Measurements from ENCODE around the gene FAM180B. TPM values are rescaled to one million over a fixed set of nuclear protein-coding genes. Genes with fewer than 3 reads are reported as not detected.
A peak's percentile ranks its signal among the peaks of the same experiment; 100 is the strongest.

FAM180B gene
- total RNA-seq, 1 donor from 2014 or later = not detected

DNA sequence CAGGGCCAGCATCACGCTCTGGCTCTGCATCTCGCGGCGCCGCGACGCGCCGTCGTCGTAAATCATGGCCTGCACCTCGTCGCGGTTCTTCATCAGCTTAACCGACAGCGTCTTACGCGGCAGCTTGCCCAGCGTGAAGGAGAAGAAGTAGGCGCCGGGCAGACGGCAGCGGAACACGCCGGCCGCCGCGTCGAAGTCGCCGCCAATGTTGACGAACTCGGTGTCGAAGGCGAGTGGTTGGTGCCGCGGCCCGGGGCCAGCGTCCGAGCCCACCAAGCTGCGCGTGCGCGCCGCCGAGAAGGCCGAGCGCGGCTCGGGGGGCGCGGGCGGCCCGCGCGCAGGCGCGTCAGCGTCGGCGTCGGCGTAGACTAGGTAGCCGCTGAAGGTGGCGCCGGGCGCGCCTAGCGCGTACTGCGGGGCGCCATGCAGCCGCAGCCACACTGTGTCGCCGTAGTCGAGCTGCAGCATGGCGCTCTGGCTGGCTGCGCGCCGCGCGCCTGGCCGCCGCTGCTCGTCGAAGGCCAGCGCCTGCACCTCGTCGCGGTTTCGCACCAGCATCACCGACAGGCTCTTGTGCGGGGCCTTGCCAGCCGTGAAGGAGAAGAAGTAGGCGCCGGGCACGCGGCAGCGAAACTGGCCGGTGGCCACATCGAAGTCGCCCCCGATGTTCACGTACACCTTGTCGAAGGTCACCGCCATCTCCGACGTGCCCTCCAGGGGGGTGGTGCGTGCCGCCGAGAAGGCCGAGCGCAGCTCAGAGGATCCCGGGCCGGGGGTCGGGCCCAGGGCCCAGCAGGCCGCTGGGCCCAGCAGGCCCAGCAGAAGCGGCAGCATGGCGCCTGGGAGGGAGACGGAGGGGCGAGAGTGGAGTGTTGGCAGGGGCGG, 3.7 kb downstream of the FAM180B start:
- no peaks in the 10 kb centered on the region for H3K9me3 ChIP-seq
- TF ChIP-seq, protein P1, sequence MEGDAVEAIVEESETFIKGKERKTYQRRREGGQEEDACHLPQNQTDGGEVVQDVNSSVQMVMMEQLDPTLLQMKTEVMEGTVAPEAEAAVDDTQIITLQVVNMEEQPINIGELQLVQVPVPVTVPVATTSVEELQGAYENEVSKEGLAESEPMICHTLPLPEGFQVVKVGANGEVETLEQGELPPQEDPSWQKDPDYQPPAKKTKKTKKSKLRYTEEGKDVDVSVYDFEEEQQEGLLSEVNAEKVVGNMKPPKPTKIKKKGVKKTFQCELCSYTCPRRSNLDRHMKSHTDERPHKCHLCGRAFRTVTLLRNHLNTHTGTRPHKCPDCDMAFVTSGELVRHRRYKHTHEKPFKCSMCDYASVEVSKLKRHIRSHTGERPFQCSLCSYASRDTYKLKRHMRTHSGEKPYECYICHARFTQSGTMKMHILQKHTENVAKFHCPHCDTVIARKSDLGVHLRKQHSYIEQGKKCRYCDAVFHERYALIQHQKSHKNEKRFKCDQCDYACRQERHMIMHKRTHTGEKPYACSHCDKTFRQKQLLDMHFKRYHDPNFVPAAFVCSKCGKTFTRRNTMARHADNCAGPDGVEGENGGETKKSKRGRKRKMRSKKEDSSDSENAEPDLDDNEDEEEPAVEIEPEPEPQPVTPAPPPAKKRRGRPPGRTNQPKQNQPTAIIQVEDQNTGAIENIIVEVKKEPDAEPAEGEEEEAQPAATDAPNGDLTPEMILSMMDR (IDR thresholded peaks at IDR 0.05) = no peak
- ATAC-seq (no peak), DNase-seq (no peak)
- intact Hi-C loops (cut with DNase I) = no loop called here
- peaks cover 34% of the 10 kb centered on the region for H3K27me3 ChIP-seq
- peaks cover 13% of the 10 kb centered on the region for H3K4me1 ChIP-seq
- no peak overlapping the region for H3K27ac ChIP-seq
- H3K4me3 ChIP-seq = peak overlapping the region; percentile 8
- no peaks in the 10 kb centered on the region for H3K36me3 ChIP-seq

DNA sequence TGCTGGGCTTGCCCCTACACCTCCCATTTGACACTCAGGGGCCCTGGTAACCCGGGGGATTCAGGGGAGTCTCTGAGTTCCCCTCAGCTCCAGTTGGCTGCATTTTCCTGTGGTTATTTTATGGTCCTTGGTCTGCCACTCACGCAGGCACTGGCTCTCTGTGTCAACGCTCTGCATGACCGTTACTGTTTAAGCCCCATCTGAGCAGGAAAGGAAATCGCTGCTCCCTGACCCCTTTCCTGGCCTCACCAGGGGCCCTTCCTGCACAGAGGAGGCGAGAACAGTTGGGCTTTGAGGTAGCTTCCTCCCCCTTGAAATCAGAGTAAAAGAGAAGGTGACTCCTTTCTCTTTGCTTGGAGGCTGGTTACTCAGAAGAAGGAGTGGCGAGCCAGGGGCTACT, 5.3 kb downstream of the FAM180B start:
- no peak overlapping the region for H3K4me3 ChIP-seq
- peaks cover 13% of the 10 kb centered on the region for H3K4me1 ChIP-seq
- ATAC-seq = no peak
- peaks cover 34% of the 10 kb centered on the region for H3K27me3 ChIP-seq
- H3K27ac ChIP-seq = no peak overlapping the region
- intact Hi-C loops (cut with DNase I) = no loop called here
- H3K9me3 ChIP-seq = no peaks in the 10 kb centered on the region
- TF ChIP-seq, protein P1 (IDR thresholded peaks at IDR 0.05) = no peak
- H3K36me3 ChIP-seq = no peaks in the 10 kb centered on the region
- no peak for DNase-seq

DNA sequence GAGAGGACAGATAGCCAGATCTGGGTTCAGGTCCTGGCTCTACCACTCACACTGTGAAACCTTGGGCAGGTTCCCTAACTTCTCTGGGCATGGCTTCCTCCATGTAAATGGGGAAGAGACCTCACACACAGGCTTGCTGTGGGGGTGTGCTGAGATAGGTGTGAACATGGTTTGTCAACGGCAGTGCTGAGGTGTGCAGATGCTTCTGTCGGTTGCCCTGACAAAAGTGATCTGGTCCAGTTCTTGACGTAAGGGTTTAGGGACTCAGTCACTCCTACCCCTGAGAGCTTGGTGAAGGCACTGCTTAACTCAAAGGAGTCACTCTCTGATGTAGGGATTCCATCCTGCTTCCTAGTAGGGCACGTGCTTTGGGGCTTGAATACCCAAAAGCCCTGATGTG, 5.8 kb downstream of the FAM180B start:
- Histone ChIP-seq H3K9me3 (no peaks in the 10 kb centered on the region), H3K27ac (no peak overlapping the region), H3K4me1 (peaks cover 13% of the 10 kb centered on the region), H3K27me3 (peaks cover 34% of the 10 kb centered on the region), H3K4me3 (no peak overlapping the region), H3K36me3 (no peaks in the 10 kb centered on the region)
- TF ChIP-seq, protein P1 (IDR thresholded peaks at IDR 0.05) = no peak
- intact Hi-C loops (cut with DNase I) = no loop called here
- ATAC-seq = no peak
- DNase-seq = no peak

DNA sequence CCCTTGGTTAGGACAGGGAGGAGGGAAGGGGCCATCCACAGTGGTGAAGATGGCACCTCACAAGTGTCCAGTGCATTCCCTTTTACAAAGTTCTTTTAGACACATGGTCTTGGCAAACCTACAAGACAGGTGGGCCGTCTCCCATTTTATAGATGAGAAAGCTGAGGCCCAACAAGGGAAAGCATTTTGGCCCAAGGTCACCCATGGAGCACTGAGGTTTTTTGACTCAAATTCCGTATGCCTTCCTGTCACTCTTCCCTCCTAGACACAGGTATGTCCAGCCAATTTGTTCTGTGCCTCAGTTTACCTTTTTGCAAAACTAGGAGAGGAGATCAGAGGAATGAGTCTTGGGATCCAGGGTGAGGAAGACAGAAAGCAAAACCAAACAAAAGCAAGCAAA, 6.5 kb downstream of the FAM180B start:
- Histone ChIP-seq H3K9me3 (no peaks in the 10 kb centered on the region), H3K4me3 (no peak overlapping the region), H3K27ac (no peak overlapping the region), H3K4me1 (peaks cover 13% of the 10 kb centered on the region), H3K36me3 (no peaks in the 10 kb centered on the region), H3K27me3 (peaks cover 34% of the 10 kb centered on the region)
- no peak for ATAC-seq
- no peak for DNase-seq
- TF ChIP-seq, protein P1 (IDR thresholded peaks at IDR 0.05) = no peak
- intact Hi-C loops (cut with DNase I) = no loop called here

- DNase-seq = no peak
- Histone ChIP-seq H3K4me1 (peaks cover 13% of the 10 kb centered on the region), H3K27ac (no peak overlapping the region), H3K36me3 (no peaks in the 10 kb centered on the region), H3K27me3 (peaks cover 34% of the 10 kb centered on the region), H3K4me3 (no peak overlapping the region), H3K9me3 (no peaks in the 10 kb centered on the region)
- intact Hi-C loops (cut with DNase I) = no loop called here
- no peak for ATAC-seq
- TF ChIP-seq, protein P1 (IDR thresholded peaks at IDR 0.05) = no peak
These were observed 7.0 kb downstream of the FAM180B start for GRCh38 chr11:47593492-47593933.
